K562 (cell line): ENCODE measurements around the gene ABLIM2. TPM values are rescaled to one million over a fixed set of nuclear protein-coding genes. Genes with fewer than 3 reads are reported as not detected.

Experiments used
- CBX8 ChIP-seq: fragments of 200-600 bp; sonication (generic); IDR thresholded peaks from 2 replicates; pipeline ENCODE4 v1.6.1; 2012; ENCODE audit warnings: borderline replicate concordance, mixed run types, low read depth, mild to moderate bottlenecking, moderate library complexity, mixed read lengths, low read length, control low read depth, inconsistent platforms; ENCODE audit not compliant: poor library complexity, severe bottlenecking; ENCODE audit errors: extremely low read depth
- CREM ChIP-seq: IDR thresholded peaks from 2 replicates; pipeline ENCODE4 v1.6.1; 2014; ENCODE audit warnings: antibody characterized with exemption, low read depth
- FOXO4 ChIP-seq: fragments of 450-650 bp; formaldehyde crosslinking; IDR thresholded peaks from 2 replicates; pipeline ENCODE4 v1.4.0; 2020; ENCODE audit warnings: mild to moderate bottlenecking, moderate library complexity
- KLF1 ChIP-seq: fragments of 450-650 bp; IDR thresholded peaks from 2 replicates; pipeline ENCODE4 v1.6.1; 2016; ENCODE audit warnings: missing genetic modification characterization, missing compliant biosample characterization
- MAFF ChIP-seq: IDR thresholded peaks from 2 replicates; pipeline ENCODE4 v1.6.1; 2012; ENCODE audit warnings: low read length, improper control_type of control experiment
- MBD2 ChIP-seq: sonication (generic); IDR thresholded peaks from 2 replicates; pipeline ENCODE4 v1.6.1; 2016; ENCODE audit warnings: low read depth, borderline replicate concordance
- NCOA6 ChIP-seq: fragments of 450-650 bp; IDR thresholded peaks from 2 replicates; pipeline ENCODE4 v1.6.1; 2017; ENCODE audit warnings: mild to moderate bottlenecking
- SAFB ChIP-seq: fragments of 200-400 bp; formaldehyde crosslinking; IDR thresholded peaks from 2 replicates; pipeline ENCODE4 v1.6.1; 2017; ENCODE audit warnings: low read depth, low read length, borderline replicate concordance
- ZNF584 ChIP-seq: fragments of 200-800 bp; sonication (Bioruptor generic); IDR thresholded peaks from 2 replicates; pipeline ENCODE4 v1.6.1; 2016; ENCODE audit warnings: low read depth, mild to moderate bottlenecking, missing genetic modification characterization, missing compliant biosample characterization
- ZNF592 ChIP-seq: fragments of 450-650 bp; IDR thresholded peaks from 2 replicates; pipeline ENCODE4 v1.6.1; 2017; ENCODE audit warnings: antibody characterized with exemption, mild to moderate bottlenecking
- polyA plus RNA-seq, 8 experiments: library from polyadenylated mRNA; depleted of rRNA in 4 of 8; stranded (reverse) in 5 of 8; unstranded in 3 of 8; fragments of >200 nt; fragmentation: Nextera tagmentation in 2 of 8; fragmentation: Illumina TruSeq in 1 of 8; extraction: Ambion mirVana in 2 of 8; extraction: Trizol in 1 of 8; gene quantifications; 2 replicates each; pipeline versions ENCODE4 v1.2.1 to v1.2.3, GENCODE V29; 2011 to 2014; ENCODE audit warnings: inconsistent platforms in 1 of 8, missing spikeins in 1 of 8
- total RNA-seq, 7 experiments: library from RNA; depleted of rRNA in 6 of 7; stranded (reverse); fragments of >200 nt in 6 of 7; fragmentation: Illumina TruSeq in 2 of 7; extraction: Trizol in 2 of 7; gene quantifications; 2 replicates each; pipeline versions ENCODE4 v1.2.1 to v1.2.3, GENCODE V29; 2011 to 2021; ENCODE audit warnings: low replicate concordance in 1 of 7

Gene ABLIM2
- total and polyA plus RNA-seq, 9 of the 15 experiments (the other 6 are each of a cell fraction or from before 2014, with no cell fraction given), result not detected

- TF ChIP-seq ZNF592 (no peak), CBX8 (no peak), ZNF584 (CRISPR knock-in tag) (no peak), MBD2 (no peak), CREM (no peak), NCOA6 (no peak), KLF1 (tag) (no peak), FOXO4 (CRISPR knock-in tag) (no peak), SAFB (no peak), MAFF (no peak)
Observed at GRCh38 chr4:8203052-8203401, 44.4 kb upstream of the ABLIM2 start (continued).
